ENCODE results near the gene METTL6.
A peak's percentile ranks its signal among the peaks of the same experiment; 100 is the strongest.
"Not testable (repeated sequence)": the region's sequence is repeated elsewhere in the genome, so short reads cannot be mapped to it uniquely, and the experiment has no call there.

METTL6 gene

GRCh38 chr3:15427182-15427880 is at the start of gene METTL6, which contains the start of gene EAF1:
Gene METTL6 (minus strand): TSS chr3:15427544. CDS start chr3:15426511, 1,033 bp downstream.
Gene EAF1 (plus strand): TSS chr3:15427598. CDS start chr3:15427780, 182 bp downstream.
- DNase-seq = peak; percentile 87

GRCh38 chr3:15476378-15476777 is 49.0 kb upstream of the METTL6 start:
- no peak for DNase-seq

GRCh38 chr3:15475161-15475560 is 47.8 kb upstream of the METTL6 start:
- DNase-seq = no peak

- DNase-seq = no peak
These were observed 44.5 kb upstream of the METTL6 start for GRCh38 chr3:15471861-15472260.

GRCh38 chr3:15470849-15471248 is 43.5 kb upstream of the METTL6 start:
- no peak for DNase-seq

- DNase-seq = no peak
These were observed 42.9 kb upstream of the METTL6 start for GRCh38 chr3:15470261-15470660.

- DNase-seq = no peak
These were observed 40.2 kb upstream of the METTL6 start for GRCh38 chr3:15467227-15468181.

- no peak for DNase-seq
These were observed 38.7 kb upstream of the METTL6 start for GRCh38 chr3:15465876-15466585.

- no peak for DNase-seq
These were observed 35.1 kb upstream of the METTL6 start for GRCh38 chr3:15462451-15462850.

GRCh38 chr3:15460891-15461531 is 33.7 kb upstream of the METTL6 start:
- no peak for DNase-seq

- no peak for DNase-seq
These were observed 31.0 kb upstream of the METTL6 start for GRCh38 chr3:15458212-15458780.

GRCh38 chr3:15456915-15457314 is 29.6 kb upstream of the METTL6 start:
- not testable (repeated sequence) for DNase-seq

- DNase-seq = no peak
These were observed 29.0 kb upstream of the METTL6 start for GRCh38 chr3:15456321-15456720.

GRCh38 chr3:15455756-15456155 is 28.4 kb upstream of the METTL6 start:
- DNase-seq = no peak

GRCh38 chr3:15454965-15455364 is 27.6 kb upstream of the METTL6 start:
- DNase-seq = no peak

GRCh38 chr3:15453991-15454625 is 26.8 kb upstream of the METTL6 start:
- no peak for DNase-seq

- DNase-seq = no peak
These were observed 26.2 kb upstream of the METTL6 start for GRCh38 chr3:15453501-15453900.

- no peak for DNase-seq
These were observed 25.6 kb upstream of the METTL6 start for GRCh38 chr3:15452961-15453360.

GRCh38 chr3:15452156-15452555 is 24.8 kb upstream of the METTL6 start:
- DNase-seq = no peak

- no peak for DNase-seq
These were observed 24.1 kb upstream of the METTL6 start for GRCh38 chr3:15451216-15452113.

Data from left hindlimb (tissue), 1 donor.